Measurements from ENCODE around the gene KIF5A.

Gene KIF5A

DNA sequence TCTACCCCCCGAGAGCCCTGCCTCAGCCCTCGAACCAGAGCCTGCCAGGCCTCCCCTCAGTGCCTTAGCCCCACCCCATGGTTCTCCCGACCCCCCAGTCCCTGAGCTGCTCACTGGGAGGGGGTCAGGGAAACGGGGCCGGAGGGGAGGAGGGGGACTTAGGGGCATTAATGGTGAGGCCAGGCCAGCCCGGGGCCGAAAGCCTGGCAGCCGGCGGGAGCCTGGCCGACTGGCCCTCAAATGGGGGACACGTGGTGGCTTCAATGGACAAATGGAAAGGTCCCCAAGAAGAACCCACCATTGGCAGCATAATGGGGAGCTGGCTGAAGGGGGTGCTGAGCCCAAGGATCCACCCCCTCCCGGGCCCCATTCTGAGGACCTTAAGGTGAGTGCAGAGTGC is 21.7 kb upstream of the KIF5A start (continued):
- TF ChIP-seq POU6F1 (CRISPR knock-in tag; IDR thresholded peaks at IDR 0.05; ENCODE audit: borderline replicate concordance, low read depth) (no peak), ZNF70 (CRISPR knock-in tag; IDR thresholded peaks at IDR 0.05) (no peak)

DNA sequence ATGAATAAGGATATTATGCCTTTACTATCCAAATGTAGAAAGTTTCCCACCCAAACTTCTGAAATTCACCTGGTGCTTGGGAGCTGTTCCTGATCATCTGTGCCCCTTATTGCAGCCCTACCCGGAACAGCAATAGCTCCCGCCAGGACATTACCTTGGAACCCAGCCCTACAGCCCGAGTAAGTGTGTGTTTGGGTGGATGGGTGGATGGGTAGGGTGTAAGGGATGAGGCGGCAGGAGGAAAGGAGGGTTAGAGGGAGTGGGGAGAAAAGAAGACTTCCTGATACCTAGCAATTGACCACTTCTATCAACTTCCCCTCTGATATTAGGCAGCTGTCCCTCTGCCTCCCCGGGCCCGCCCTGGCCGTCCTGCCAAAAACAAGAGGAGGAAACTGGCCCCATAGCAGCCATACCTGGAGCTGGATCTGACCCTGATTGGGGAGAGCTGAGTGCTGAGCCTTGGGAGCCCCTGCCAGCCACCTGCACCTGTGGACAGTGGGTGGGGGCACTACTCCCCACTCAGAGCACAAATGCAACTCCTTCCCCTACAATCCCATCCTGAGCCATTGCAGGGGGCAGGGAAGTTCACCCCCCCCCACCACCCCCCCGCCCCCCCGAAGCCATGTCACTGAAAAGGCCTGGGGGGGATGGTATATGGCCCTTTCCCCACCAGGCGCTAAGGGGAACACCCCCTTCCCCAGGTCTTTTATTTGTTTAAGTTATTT is 20.9 kb upstream of the KIF5A start:
- TF ChIP-seq ZNF70 (CRISPR knock-in tag; IDR thresholded peaks at IDR 0.05) (no peak), SNAI2 (CRISPR knock-in tag; IDR thresholded peaks at IDR 0.05) (no peak), OSR1 (CRISPR knock-in tag; IDR thresholded peaks at IDR 0.05) (no peak), CSDC2 (CRISPR knock-in tag; IDR thresholded peaks at IDR 0.05) (no peak), ZFP30 (CRISPR knock-in tag; IDR thresholded peaks at IDR 0.05) (no peak), PPARA (CRISPR knock-in tag; IDR thresholded peaks at IDR 0.05; ENCODE audit: borderline replicate concordance) (no peak), TOX (CRISPR knock-in tag; IDR thresholded peaks at IDR 0.05; ENCODE audit: borderline replicate concordance) (no peak), GLIS3 (CRISPR knock-in tag; IDR thresholded peaks at IDR 0.05) (no peak), ZNF8 (CRISPR knock-in tag; IDR thresholded peaks at IDR 0.05) (no peak), ESRRG (CRISPR knock-in tag; IDR thresholded peaks at IDR 0.05) (no peak), ARNTL (CRISPR knock-in tag; IDR thresholded peaks at IDR 0.05; ENCODE audit: borderline replicate concordance, low read depth) (no peak), BACH2 (CRISPR knock-in tag; IDR thresholded peaks at IDR 0.05; ENCODE audit: borderline replicate concordance) (no peak), RARB (CRISPR knock-in tag; IDR thresholded peaks at IDR 0.05) (no peak), TSHZ2 (CRISPR knock-in tag; IDR thresholded peaks at IDR 0.05) (no peak), ISL1 (CRISPR knock-in tag; IDR thresholded peaks at IDR 0.05) (no peak), TCF4 (CRISPR knock-in tag; IDR thresholded peaks at IDR 0.05; ENCODE audit: borderline replicate concordance) (no peak), ZFP3 (CRISPR knock-in tag; IDR thresholded peaks at IDR 0.05) (no peak)
- TF ChIP-seq, protein P1, sequence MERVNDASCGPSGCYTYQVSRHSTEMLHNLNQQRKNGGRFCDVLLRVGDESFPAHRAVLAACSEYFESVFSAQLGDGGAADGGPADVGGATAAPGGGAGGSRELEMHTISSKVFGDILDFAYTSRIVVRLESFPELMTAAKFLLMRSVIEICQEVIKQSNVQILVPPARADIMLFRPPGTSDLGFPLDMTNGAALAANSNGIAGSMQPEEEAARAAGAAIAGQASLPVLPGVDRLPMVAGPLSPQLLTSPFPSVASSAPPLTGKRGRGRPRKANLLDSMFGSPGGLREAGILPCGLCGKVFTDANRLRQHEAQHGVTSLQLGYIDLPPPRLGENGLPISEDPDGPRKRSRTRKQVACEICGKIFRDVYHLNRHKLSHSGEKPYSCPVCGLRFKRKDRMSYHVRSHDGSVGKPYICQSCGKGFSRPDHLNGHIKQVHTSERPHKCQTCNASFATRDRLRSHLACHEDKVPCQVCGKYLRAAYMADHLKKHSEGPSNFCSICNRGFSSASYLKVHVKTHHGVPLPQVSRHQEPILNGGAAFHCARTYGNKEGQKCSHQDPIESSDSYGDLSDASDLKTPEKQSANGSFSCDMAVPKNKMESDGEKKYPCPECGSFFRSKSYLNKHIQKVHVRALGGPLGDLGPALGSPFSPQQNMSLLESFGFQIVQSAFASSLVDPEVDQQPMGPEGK (CRISPR knock-in tag; IDR thresholded peaks at IDR 0.05; ENCODE audit: borderline replicate concordance) = no peak
- TF ChIP-seq, protein P2, sequence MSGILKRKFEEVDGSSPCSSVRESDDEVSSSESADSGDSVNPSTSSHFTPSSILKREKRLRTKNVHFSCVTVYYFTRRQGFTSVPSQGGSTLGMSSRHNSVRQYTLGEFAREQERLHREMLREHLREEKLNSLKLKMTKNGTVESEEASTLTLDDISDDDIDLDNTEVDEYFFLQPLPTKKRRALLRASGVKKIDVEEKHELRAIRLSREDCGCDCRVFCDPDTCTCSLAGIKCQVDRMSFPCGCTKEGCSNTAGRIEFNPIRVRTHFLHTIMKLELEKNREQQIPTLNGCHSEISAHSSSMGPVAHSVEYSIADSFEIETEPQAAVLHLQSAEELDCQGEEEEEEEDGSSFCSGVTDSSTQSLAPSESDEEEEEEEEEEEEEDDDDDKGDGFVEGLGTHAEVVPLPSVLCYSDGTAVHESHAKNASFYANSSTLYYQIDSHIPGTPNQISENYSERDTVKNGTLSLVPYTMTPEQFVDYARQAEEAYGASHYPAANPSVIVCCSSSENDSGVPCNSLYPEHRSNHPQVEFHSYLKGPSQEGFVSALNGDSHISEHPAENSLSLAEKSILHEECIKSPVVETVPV (CRISPR knock-in tag; IDR thresholded peaks at IDR 0.05) = no peak

DNA sequence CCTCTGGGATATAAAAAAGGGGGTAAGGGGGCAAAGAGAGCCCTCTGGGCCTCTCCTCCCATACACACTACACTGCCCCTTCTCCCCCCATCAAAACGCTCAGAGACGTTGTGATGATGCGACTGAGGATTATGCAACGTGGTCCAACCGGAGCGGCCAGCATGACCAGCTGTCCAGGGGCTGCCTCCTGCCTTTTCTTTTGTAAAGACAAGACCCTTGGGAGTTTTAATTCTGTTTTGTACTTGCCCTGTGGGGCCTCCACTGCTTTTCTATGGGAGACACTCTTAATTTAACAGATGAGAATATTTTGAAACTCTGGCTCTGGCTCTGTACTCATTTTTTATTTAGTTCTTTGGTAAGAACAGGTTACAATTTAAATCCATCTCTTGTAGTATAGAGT is 20.0 kb upstream of the KIF5A start:
- ATAC-seq = no peak
- TF ChIP-seq ARNTL (CRISPR knock-in tag; IDR thresholded peaks at IDR 0.05; ENCODE audit: borderline replicate concordance, low read depth) (no peak), CSDC2 (CRISPR knock-in tag; IDR thresholded peaks at IDR 0.05) (no peak), RARB (CRISPR knock-in tag; IDR thresholded peaks at IDR 0.05) (no peak), TSHZ2 (CRISPR knock-in tag; IDR thresholded peaks at IDR 0.05) (no peak), PPARA (CRISPR knock-in tag; IDR thresholded peaks at IDR 0.05; ENCODE audit: borderline replicate concordance) (no peak), POU6F1 (CRISPR knock-in tag; IDR thresholded peaks at IDR 0.05; ENCODE audit: borderline replicate concordance, low read depth) (no peak), GLIS3 (CRISPR knock-in tag; IDR thresholded peaks at IDR 0.05) (no peak), TOX (CRISPR knock-in tag; IDR thresholded peaks at IDR 0.05; ENCODE audit: borderline replicate concordance) (no peak), ZNF70 (CRISPR knock-in tag; IDR thresholded peaks at IDR 0.05) (no peak), ZC3H10 (CRISPR knock-in tag; IDR thresholded peaks at IDR 0.05) (no peak), OSR1 (CRISPR knock-in tag; IDR thresholded peaks at IDR 0.05) (no peak)
- TF ChIP-seq, protein P2 (CRISPR knock-in tag; IDR thresholded peaks at IDR 0.05) = no peak

More for the DNA sequence above, 20.9 kb upstream of the KIF5A start:
- ATAC-seq = no peak

Measured in SK-N-SH treated with all-trans-retinoic acid at 6 μM for 48 hours (cell line).